A549 (cell line): ENCODE results near the gene CSMD2. TPM values are rescaled to one million over a fixed set of nuclear protein-coding genes. Genes with fewer than 3 reads are reported as not detected.

Experiments used
- ATAC-seq, 2 experiments: fragments of 200-7000 bp in 1 of 2; fragments of >200 bp in 1 of 2; cut with Nextera tagmentation in 1 of 2; cut with Tn5 transposase in 1 of 2; 3 replicates each; pipeline versions ENCODE4 v1.8.0 to v1.9.1; 2018 to 2020; ENCODE audit warnings: mild to moderate bottlenecking in 1 of 2, moderate library complexity in 1 of 2
- CTCF ChIA-PET: fragments of 300-600 bp; sonication (Branson Sonifier 250); formaldehyde crosslinking; extraction: SDS; loops from one replicate; lab custom pipeline; 2021; ENCODE audit warnings: antibody characterized with exemption, inconsistent platforms; lab: Yijun Ruan, JAX
- POLR2A ChIA-PET: fragments of 350-600 bp; formaldehyde crosslinking; extraction: SDS; loops from one replicate; lab custom pipeline; 2021; ENCODE audit warnings: antibody characterized with exemption, inconsistent platforms; lab: Yijun Ruan, JAX
- DNase-seq, 2 experiments: peaks; one replicate each; pipeline versions ENCODE4 v3.0.0 to v3.0.0-alpha.2; 2011 to 2016; ENCODE audit warnings: low read depth in 1 of 2, low spot score in 1 of 2
- FAIRE-seq: peaks from 2 replicates; lab custom pipeline; 2011; peaks lifted over from hg19 to GRCh38; lab: Jason Lieb, UNC
- H3K27ac ChIP-seq, 2 experiments: fragments of >200 bp; sonication (Bioruptor Twin); formaldehyde crosslinking; 3 replicates each; pipeline ENCODE4 v1.5.1; 2016 to 2017
- H3K4me1 ChIP-seq: fragments of >200 bp; sonication (Bioruptor Twin); formaldehyde crosslinking; 3 replicates; pipeline ENCODE4 v1.6.1; 2016
- H3K4me2 ChIP-seq: fragments of >200 bp; sonication (Bioruptor Twin); formaldehyde crosslinking; 3 replicates; pipeline ENCODE4 v1.6.1; 2016
- H3K4me3 ChIP-seq: fragments of >200 bp; sonication (Bioruptor Twin); formaldehyde crosslinking; 3 replicates; pipeline ENCODE4 v1.5.1; 2016
- H3K9me3 ChIP-seq: fragments of >200 bp; sonication (Bioruptor Twin); formaldehyde crosslinking; 3 replicates; pipeline ENCODE4 v1.6.1; 2016
- ATOH8 ChIP-seq: fragments of 250-450 bp; sonication (Bioruptor Pico); IDR thresholded peaks from 2 replicates; pipeline ENCODE4 v1.5.0; 2020; ENCODE audit warnings: low read depth, mild to moderate bottlenecking, moderate library complexity
- CBX2 ChIP-seq: fragments of 200-600 bp; sonication (generic); IDR thresholded peaks from 2 replicates; pipeline ENCODE4 v1.6.1; 2016; ENCODE audit warnings: low read depth, mild to moderate bottlenecking, borderline replicate concordance
- CEBPB ChIP-seq, 2 experiments: fragments of >200 bp in 1 of 2; sonication (Bioruptor Twin) in 1 of 2; formaldehyde crosslinking in 1 of 2; IDR thresholded peaks; 2 replicates each; pipeline ENCODE4 v1.6.1; 2012 to 2016
- CHD2 ChIP-seq: fragments of 150-350 bp; IDR thresholded peaks from 2 replicates; pipeline ENCODE4 v1.6.1; 2014; ENCODE audit warnings: low read length; ENCODE audit not compliant: partially characterized antibody
- CTCF ChIP-seq: fragments of >200 bp; sonication (Bioruptor Twin); formaldehyde crosslinking; IDR thresholded peaks from 3 replicates; pipeline ENCODE4 v1.5.1; 2016
- EHF ChIP-seq: fragments of 250-450 bp; sonication (Bioruptor Pico); IDR thresholded peaks from 2 replicates; pipeline ENCODE4 v1.5.0; 2020; ENCODE audit warnings: mild to moderate bottlenecking
- EHMT2 ChIP-seq: fragments of 200-600 bp; sonication (generic); IDR thresholded peaks from 2 replicates; pipeline ENCODE4 v1.6.1; 2016; ENCODE audit warnings: antibody characterized with exemption, low read depth, mild to moderate bottlenecking, moderate library complexity
- EP300 ChIP-seq, 2 experiments: fragments of >200 bp; sonication (Bioruptor Twin); formaldehyde crosslinking; IDR thresholded peaks; 2 replicates in 1 of 2; 3 replicates in 1 of 2; pipeline ENCODE4 v1.6.1; 2016 to 2017
- ESRRA ChIP-seq: fragments of 150-350 bp; IDR thresholded peaks from 2 replicates; pipeline ENCODE4 v1.6.1; 2014; ENCODE audit warnings: mild to moderate bottlenecking, low read length, borderline replicate concordance
- FOSL2 ChIP-seq, 2 experiments: fragments of 450-650 bp in 1 of 2; fragments of >200 bp in 1 of 2; sonication (Bioruptor Twin) in 1 of 2; formaldehyde crosslinking; IDR thresholded peaks; 2 replicates each; pipeline versions ENCODE4 v1.5.0 to v1.6.1; 2016 to 2020; ENCODE audit warnings: mild to moderate bottlenecking in 1 of 2, moderate library complexity in 1 of 2
- FOXS1 ChIP-seq: fragments of 250-450 bp; sonication (Bioruptor Pico); IDR thresholded peaks from 2 replicates; pipeline ENCODE4 v1.5.0; 2020; ENCODE audit warnings: mild to moderate bottlenecking, moderate library complexity
- GATA3 ChIP-seq: IDR thresholded peaks from 2 replicates; pipeline ENCODE4 v1.6.1; 2012; ENCODE audit warnings: borderline replicate concordance
- HES2 ChIP-seq: fragments of >200 bp; sonication (Bioruptor Twin); formaldehyde crosslinking; IDR thresholded peaks from 2 replicates; pipeline ENCODE4 v1.6.1; 2016
- HMGXB4 ChIP-seq: fragments of 250-450 bp; sonication (Bioruptor Pico); IDR thresholded peaks from 2 replicates; pipeline ENCODE4 v1.5.0; 2021; ENCODE audit warnings: mild to moderate bottlenecking, moderate library complexity, borderline replicate concordance
- HOXA7 ChIP-seq: fragments of 250-450 bp; sonication (Bioruptor Pico); IDR thresholded peaks from 2 replicates; pipeline ENCODE4 v1.5.0; 2020; ENCODE audit warnings: mild to moderate bottlenecking, moderate library complexity
- JUNB ChIP-seq: fragments of >200 bp; sonication (Bioruptor Twin); formaldehyde crosslinking; IDR thresholded peaks from 2 replicates; pipeline ENCODE4 v1.6.1; 2016
- MAFK ChIP-seq: fragments of 450-650 bp; IDR thresholded peaks from 2 replicates; pipeline ENCODE4 v1.6.1; 2014; ENCODE audit not compliant: partially characterized antibody
- NFE2L2 ChIP-seq: fragments of 150-350 bp; conservative IDR thresholded peaks from 2 replicates; pipeline ENCODE4 v1.6.1; 2014; ENCODE audit warnings: low read length
- PHF8 ChIP-seq: fragments of 200-600 bp; sonication (generic); IDR thresholded peaks from 2 replicates; pipeline ENCODE4 v1.6.1; 2016; ENCODE audit warnings: low read depth, mild to moderate bottlenecking, antibody characterized with exemption, moderate library complexity, borderline replicate concordance
- POLR2AphosphoS2 ChIP-seq: conservative IDR thresholded peaks from 2 replicates; pipeline ENCODE4 v1.6.1; 2012; ENCODE audit warnings: low read length, improper control_type of control experiment, inconsistent platforms
- RCOR1 ChIP-seq: fragments of 150-350 bp; IDR thresholded peaks from 2 replicates; pipeline ENCODE4 v1.6.1; 2014; ENCODE audit warnings: antibody characterized with exemption, low read length, low read depth
- RFX5 ChIP-seq: fragments of 450-650 bp; IDR thresholded peaks from 2 replicates; pipeline ENCODE4 v1.7.1; 2014; ENCODE audit warnings: antibody characterized with exemption, mild to moderate bottlenecking, moderate library complexity
- SREBF2 ChIP-seq: fragments of 450-650 bp; IDR thresholded peaks from 2 replicates; pipeline ENCODE4 v1.6.1; 2014; ENCODE audit warnings: mild to moderate bottlenecking, moderate library complexity
- TFCP2L1 ChIP-seq: fragments of 250-450 bp; sonication (Bioruptor Pico); IDR thresholded peaks from 2 replicates; pipeline ENCODE4 v1.5.0; 2021; ENCODE audit warnings: mild to moderate bottlenecking
- TP53 ChIP-seq: fragments of 250-450 bp; sonication (Bioruptor Pico); IDR thresholded peaks from 2 replicates; pipeline ENCODE4 v1.5.0; 2021; ENCODE audit warnings: mild to moderate bottlenecking, moderate library complexity
- ZC3H11A ChIP-seq: fragments of 450-650 bp; IDR thresholded peaks from 2 replicates; pipeline ENCODE4 v1.6.1; 2014; ENCODE audit warnings: antibody characterized with exemption, mild to moderate bottlenecking
- WGBS: methylation state at CpG from one replicate; pipeline ENCODE4 v1.1.6; 2017; ENCODE audit errors: missing lambda C conversion rate; 5-methylcytosine and 5-hydroxymethylcytosine counted together
- polyA plus RNA-seq, 4 experiments: library from polyadenylated mRNA; depleted of rRNA in 3 of 4; stranded (reverse); fragments of >200 nt; fragmentation: RNase III in 1 of 4; extraction: RNeasy Plus Mini Kit Qiagen cat#74134 plus additional on column Dnase treatment in 1 of 4; gene quantifications; 2 replicates in 3 of 4; 3 replicates in 1 of 4; pipeline ENCODE4 v1.2.3, GENCODE V29; 2011 to 2017

CSMD2 gene
- polyA plus RNA-seq, 2 of the 4 experiments (the other 2 are of a cell fraction), result not detected

- Histone ChIP-seq H3K27ac (no peak overlapping the region), H3K4me1 (no peaks in the 10 kb centered on the region), H3K4me2 (no peak overlapping the region), H3K9me3 (no peaks in the 10 kb centered on the region), H3K4me3 (no peak overlapping the region)
- FAIRE-seq, result no peak
- no peak for TF ChIP-seq SREBF2
- no peak for TF ChIP-seq GATA3
- no peak for TF ChIP-seq TFCP2L1 (CRISPR knock-in tag)
- TF ChIP-seq TP53 (CRISPR knock-in tag), result no peak
- no peak for TF ChIP-seq NFE2L2
- no peak for TF ChIP-seq POLR2AphosphoS2
- TF ChIP-seq PHF8, result no peak
- no peak for TF ChIP-seq ZC3H11A
- no peak for TF ChIP-seq JUNB
- TF ChIP-seq ATOH8, result no peak
- no peak for TF ChIP-seq CEBPB (IDR thresholded peaks at IDR 0.05)
- no peak for DNase-seq
- WGBS, result 67% methylated on average over 5 of the region's 5 CpGs
- ChIA-PET CTCF (interaction anchor here (0.8 to 2.1 kb wide), 4 partner anchors 10 to 24 kb away, joined by 3 to 7 read pairs (median 4); no protein-coding TSS in a partner anchor), POLR2A (no interaction called here)
- no peak for ATAC-seq
Measured at GRCh38 chr1:33609739-33610138, 555.3 kb downstream of the CSMD2 start.

- CTCF ChIA-PET, result interaction anchor here (0.8 to 1.1 kb wide), 2 partner anchors 19 to 24 kb away, joined by 3 to 4 read pairs; no protein-coding TSS in a partner anchor
- 37% methylated on average over 6 of the region's 9 CpGs for WGBS
Measured at GRCh38 chr1:33608825-33609400, 556.1 kb downstream of the CSMD2 start.

GRCh38 chr1:33607444-33608005, 557.5 kb downstream of the CSMD2 start:
- Histone ChIP-seq H3K4me3 (no peak overlapping the region), H3K9me3 (no peaks in the 10 kb centered on the region), H3K4me2 (no peak overlapping the region), H3K4me1 (no peaks in the 10 kb centered on the region), H3K27ac (no peak overlapping the region)
- WGBS, result 65% methylated on average over 11 of the region's 12 CpGs
- ChIA-PET POLR2A (no interaction called here), CTCF (no interaction called here)
- ATAC-seq (no peak), FAIRE-seq (no peak), DNase-seq (no peak)
- TF ChIP-seq JUNB (no peak), TFCP2L1 (CRISPR knock-in tag) (no peak), POLR2AphosphoS2 (no peak), RCOR1 (no peak), HES2 (no peak), FOSL2 (IDR thresholded peaks at IDR 0.05) (no peak), FOSL2 (CRISPR knock-in tag; IDR thresholded peaks at IDR 0.05) (no peak), GATA3 (no peak), EHF (no peak), HMGXB4 (no peak), CBX2 (no peak), NFE2L2 (no peak), CTCF (no peak), EP300 (IDR thresholded peaks at IDR 0.05) (no peak), MAFK (no peak), ZC3H11A (no peak), EHMT2 (no peak), RFX5 (no peak), ESRRA (no peak), FOXS1 (CRISPR knock-in tag) (no peak), HOXA7 (CRISPR knock-in tag) (no peak)

More at GRCh38 chr1:33608825-33609400, 556.1 kb downstream of the CSMD2 start:
- Histone ChIP-seq H3K4me2 (no peak overlapping the region), H3K4me1 (no peaks in the 10 kb centered on the region), H3K27ac (no peak overlapping the region), H3K4me3 (no peak overlapping the region), H3K9me3 (no peaks in the 10 kb centered on the region)
- DNase-seq (no peak), ATAC-seq (no peak), FAIRE-seq (no peak)
- POLR2A ChIA-PET, result no interaction called here
- no peak for TF ChIP-seq EP300 (IDR thresholded peaks at IDR 0.05)
- TF ChIP-seq CBX2, result no peak
- TF ChIP-seq CHD2, result no peak
